HG03571 (cell line): Measurements from ENCODE around the gene PELI3.
A peak's percentile ranks its signal among the peaks of the same experiment; 100 is the strongest.

ENCODE experiments used
- ATAC-seq: cut with Tn5 transposase; IDR thresholded peaks from one replicate; pipeline ENCODE4 v1.9.1; 2021; ENCODE audit not compliant: unreplicated experiment

Gene PELI3

DNA sequence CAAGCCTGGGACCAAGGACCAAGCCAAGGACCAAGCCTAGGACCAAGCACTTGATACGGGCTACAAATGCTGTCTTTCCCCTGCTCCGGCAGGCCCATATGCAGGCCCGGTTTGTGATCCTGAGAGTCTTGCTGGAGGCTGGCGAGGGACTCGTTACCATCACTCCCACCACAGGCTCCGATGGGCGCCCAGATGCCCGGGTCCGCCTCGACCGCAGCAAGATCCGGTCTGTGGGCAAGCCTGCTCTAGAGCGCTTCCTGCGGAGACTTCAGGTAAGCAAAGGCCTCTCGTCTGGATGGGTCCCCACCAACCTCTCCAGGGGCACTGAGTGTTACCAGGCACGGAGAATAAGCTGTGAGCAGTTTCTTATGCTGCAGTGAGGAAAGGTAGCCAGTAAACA, 30.5 kb downstream of the PELI3 start:
- ATAC-seq = no peak

DNA sequence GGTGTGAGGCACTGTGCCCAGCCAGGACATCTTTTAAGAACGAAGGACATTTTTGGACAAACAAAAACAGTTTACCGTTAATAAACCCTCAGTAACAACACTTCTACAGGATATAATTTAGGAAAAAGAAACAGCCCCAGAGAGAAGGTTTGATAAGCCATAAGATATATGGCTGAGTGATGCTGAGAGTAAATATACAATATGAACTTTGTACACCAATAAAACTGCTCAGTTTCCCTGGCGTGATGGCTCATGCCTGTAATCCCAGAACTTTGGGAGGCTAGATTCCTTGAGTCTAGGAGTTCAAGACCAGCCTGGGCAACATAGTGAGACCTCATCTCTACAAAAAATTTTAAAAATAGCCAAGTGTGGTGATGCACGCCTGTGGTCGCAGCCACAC, 31.8 kb downstream of the PELI3 start:
- no peak for ATAC-seq

GRCh38 chr11:66505276-66505816, 38.6 kb downstream of the PELI3 start:
- no peak for ATAC-seq

DNA sequence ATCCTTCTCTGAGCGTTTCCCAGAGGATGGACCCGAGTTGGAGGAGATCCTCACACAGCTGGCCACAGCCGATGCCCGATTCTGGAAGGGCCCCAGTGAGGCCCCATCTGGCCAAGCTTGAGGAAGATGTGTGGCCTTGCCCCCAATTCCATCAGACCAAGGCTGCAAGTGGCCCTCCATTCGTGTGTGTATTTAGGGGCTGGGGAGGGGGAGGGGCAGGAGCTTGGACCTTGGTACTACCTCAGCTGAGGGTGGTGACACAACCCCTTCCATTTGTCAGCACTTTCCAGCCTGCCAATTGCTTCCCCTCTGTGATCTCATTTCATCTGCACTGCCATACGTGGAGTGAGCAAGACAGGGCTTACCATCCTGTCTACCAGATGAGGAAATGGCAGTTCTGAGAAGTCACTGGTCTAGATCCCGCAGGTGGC, 42.4 kb downstream of the PELI3 start:
- no peak for ATAC-seq

DNA sequence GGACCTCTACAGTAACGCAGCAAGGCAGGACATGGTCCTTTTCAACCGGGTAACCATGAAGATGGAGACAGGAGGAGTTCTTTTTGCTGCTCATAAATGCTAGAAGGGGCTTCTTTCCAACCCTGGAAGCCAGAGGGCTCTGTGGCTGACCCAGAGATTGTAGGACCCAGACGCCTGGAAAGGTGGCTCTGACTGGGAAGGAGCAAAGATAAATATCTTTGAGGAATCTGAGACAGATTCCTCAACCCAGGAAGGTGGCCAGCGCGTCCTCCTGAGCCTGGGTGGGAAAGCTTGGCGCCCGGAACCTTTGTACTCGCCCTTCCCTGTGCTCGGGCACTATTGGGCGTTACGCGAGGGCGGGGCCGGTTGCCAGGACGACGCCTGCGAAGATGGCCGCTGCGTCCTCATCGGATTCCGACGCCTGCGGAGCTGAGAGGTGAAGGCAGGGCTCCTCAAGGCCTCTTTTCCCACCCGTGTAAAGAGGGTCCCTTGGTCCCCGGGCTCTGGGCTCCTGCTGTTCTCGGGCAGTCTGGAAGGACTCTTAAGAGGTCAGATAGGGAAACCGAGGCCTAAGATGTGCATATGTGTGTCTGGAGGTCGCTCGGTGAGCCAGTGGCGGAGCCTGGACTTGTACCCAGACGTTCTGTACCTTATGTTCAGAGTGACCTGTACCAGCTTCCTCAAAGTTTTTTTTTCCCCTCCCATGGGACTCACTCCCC, 43.7 kb downstream of the PELI3 start, which contains the start of gene BBS1:
Gene BBS1 (plus strand): TSS at position 365 of the 719 bp plus-strand sequence. CDS start 25 bp downstream, at position 390.
- ATAC-seq = peak; percentile 70

- no peak for ATAC-seq
Measured at GRCh38 chr11:66510990-66511339, 44.3 kb downstream of the PELI3 start.

DNA sequence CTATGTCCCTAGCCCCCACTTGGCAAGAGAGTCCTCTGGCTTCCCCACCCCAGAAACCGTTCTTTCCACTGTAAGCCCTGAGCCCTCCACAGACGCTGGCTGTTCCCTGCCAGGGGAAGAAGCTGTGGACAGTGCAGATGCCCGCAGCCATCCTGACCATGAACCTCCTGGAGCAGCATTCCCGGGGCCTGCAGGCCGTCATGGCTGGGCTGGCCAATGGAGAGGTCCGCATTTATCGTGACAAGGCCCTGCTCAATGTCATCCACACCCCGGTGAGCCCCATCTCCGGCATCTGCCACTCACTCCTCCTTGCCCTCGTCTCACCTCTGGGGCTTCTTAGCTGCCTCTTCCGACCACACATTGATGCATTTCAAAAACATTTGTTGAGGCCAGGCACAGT, 56.9 kb downstream of the PELI3 start:
- ATAC-seq = no peak

DNA sequence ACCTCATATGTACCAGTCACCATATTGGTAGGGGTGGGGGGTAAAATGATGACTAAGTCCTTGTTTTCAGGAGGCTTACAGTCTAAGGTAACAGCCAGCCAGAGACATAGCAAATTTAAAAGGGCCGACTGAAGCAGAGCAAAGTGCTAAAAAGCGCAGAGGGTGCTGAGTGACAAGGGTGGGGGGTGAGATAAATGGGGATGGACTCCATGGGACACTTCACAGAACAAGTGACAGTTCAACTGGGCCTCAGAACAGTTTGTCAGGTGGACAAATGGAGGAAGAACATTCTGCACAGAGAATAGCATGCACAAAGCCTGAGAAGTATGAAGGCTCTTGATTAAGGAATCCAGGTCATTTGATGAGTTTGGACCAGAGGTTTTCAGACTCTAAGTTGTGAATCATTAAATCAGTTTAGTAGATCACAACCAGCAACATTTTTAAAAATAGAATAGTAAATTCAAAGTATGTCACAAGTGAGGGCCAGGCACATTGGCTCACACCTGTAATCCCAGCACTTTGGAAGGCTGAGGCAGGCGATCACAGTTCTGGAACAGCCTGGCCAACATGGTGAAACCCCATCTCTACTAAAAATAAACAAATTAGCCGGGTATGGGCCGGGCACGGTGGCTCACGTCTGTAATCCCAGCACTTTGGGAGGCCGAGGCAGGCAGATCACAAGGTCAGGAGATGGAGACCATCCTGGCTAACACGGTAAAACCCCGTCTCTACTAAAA, 57.8 kb downstream of the PELI3 start:
- no peak for ATAC-seq
